ENCODE measurements around the gene NUDT21. TPM values are rescaled to one million over a fixed set of nuclear protein-coding genes. Genes with fewer than 3 reads are reported as not detected.

Gene NUDT21
- total and polyA plus RNA-seq, 10 of the 15 experiments (the other 5 are each of a cell fraction or from before 2014, with no cell fraction given), result 70.1 to 229 (median 127) TPM

DNA sequence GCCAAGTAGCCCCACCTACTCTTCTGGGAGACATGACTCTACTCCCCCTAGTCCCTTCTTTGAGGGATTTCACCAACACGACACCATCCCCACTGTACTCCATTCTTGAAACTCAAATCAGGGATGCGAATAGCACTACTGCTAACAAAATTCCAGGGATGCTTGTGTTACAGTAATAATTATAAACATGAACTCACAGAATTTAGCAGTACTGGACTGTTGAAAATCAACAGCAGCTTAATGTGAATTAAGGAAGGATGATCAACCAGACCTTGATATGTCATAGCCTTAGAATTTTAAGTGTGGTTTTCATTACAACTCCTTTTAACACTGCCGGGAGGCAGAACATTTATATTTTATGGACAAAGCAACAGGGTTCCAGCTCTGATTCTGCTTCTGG, 63.7 kb downstream of the NUDT21 start:
- in situ Hi-C loops (cut with MboI), result no loop called here
- POLR2A ChIA-PET, result no interaction called here
- Histone ChIP-seq H3K9ac (ENCODE audit: control insufficient read depth, insufficient read depth, low read length) (no peak overlapping the region), H3K4me2 (ENCODE audit: control insufficient read depth, insufficient read depth) (no peak overlapping the region), H3K4me1 (ENCODE audit: control insufficient read depth, insufficient read depth, low read length) (no peaks in the 10 kb centered on the region), H3K27ac (ENCODE audit: control insufficient read depth, insufficient read depth) (no peak overlapping the region), H3K79me2 (ENCODE audit: control insufficient read depth, insufficient read depth, low read length) (no peaks in the 10 kb centered on the region), H4K20me1 (ENCODE audit: control insufficient read depth, insufficient read depth) (no peaks in the 10 kb centered on the region), H3K4me3 (no peak overlapping the region), H3K36me3 (ENCODE audit: control insufficient read depth in 2 of 2, insufficient read depth in 2 of 2, low read length in 1 of 2) (peaks cover 9 to 32% of the 10 kb centered on the region in 2 experiments), H3K27me3 (replicated peaks in 1 of 2; ENCODE audit: control insufficient read depth in 2 of 2, insufficient read depth in 2 of 2, low read length in 1 of 2) (no peaks in the 10 kb centered on the region), H2AFZ (ENCODE audit: control insufficient read depth, low read depth, low read length) (no peak overlapping the region), H3K9me3 (replicated peaks; ENCODE audit: control insufficient read depth, insufficient read depth, low read length) (no peaks in the 10 kb centered on the region; the same call in 1 of the 3 replicates)
- no peak for FAIRE-seq
- CTCF ChIA-PET, result no interaction called here
- no TSS peak for BruUV-seq (replicated peaks)
- RAD21 ChIA-PET (ENCODE audit: unreplicated experiment), result no interaction called here
- DNase-seq (ENCODE audit: low read depth, low spot score), result no peak
- 95% methylated on average over 3 of the region's 3 CpGs for WGBS (ENCODE audit: insufficient coverage, insufficient replicate concordance, low lambda C conversion rate, missing lambda C conversion rate)
- SMC1A ChIA-PET (ENCODE audit: uncharacterized antibody, unreplicated experiment), result interaction anchor here (1.6 kb wide), 1 partner anchor 24 kb away, joined by 3 read pairs; no protein-coding TSS in a partner anchor
- TF ChIP-seq JUNB (IDR thresholded peaks at IDR 0.05), result no peak
- no peak for ATAC-seq
- intact Hi-C loops (cut with micrococcal nuclease; ENCODE audit: unreplicated experiment), result no loop called here

GRCh38 chr16:56384074-56384721, 66.9 kb downstream of the NUDT21 start:
- H2AFZ ChIP-seq (ENCODE audit: control insufficient read depth, low read depth, low read length), result no peak overlapping the region
- no peaks in the 10 kb centered on the region for H3K27me3 ChIP-seq (replicated peaks in 1 of 2; ENCODE audit: control insufficient read depth in 2 of 2, insufficient read depth in 2 of 2, low read length in 1 of 2)
- no peak for ATAC-seq
- 98% methylated on average over 4 of the region's 4 CpGs for WGBS (ENCODE audit: insufficient coverage, insufficient replicate concordance, low lambda C conversion rate, missing lambda C conversion rate)
- no peak overlapping the region for H3K9ac ChIP-seq (ENCODE audit: control insufficient read depth, insufficient read depth, low read length)
- BruUV-seq (replicated peaks), result no TSS peak
- intact Hi-C loops (cut with micrococcal nuclease; ENCODE audit: unreplicated experiment), result no loop called here
- SMC1A ChIA-PET (ENCODE audit: uncharacterized antibody, unreplicated experiment), result no interaction called here
- no peak for DNase-seq (ENCODE audit: low read depth, low spot score)
- H3K79me2 ChIP-seq (ENCODE audit: control insufficient read depth, insufficient read depth, low read length), result no peaks in the 10 kb centered on the region
- H3K27ac ChIP-seq (ENCODE audit: control insufficient read depth, insufficient read depth), result no peak overlapping the region
- CTCF ChIA-PET, result interaction anchor here (1.6 kb wide), 1 partner anchor 28 kb away, joined by 3 read pairs; no protein-coding TSS in a partner anchor
- in situ Hi-C loops (cut with MboI), result no loop called here
- H3K4me2 ChIP-seq (ENCODE audit: control insufficient read depth, insufficient read depth), result no peak overlapping the region
- peaks cover 9% of the 10 kb centered on the region for H3K9me3 ChIP-seq (replicated peaks; ENCODE audit: control insufficient read depth, insufficient read depth, low read length)
- no peak for FAIRE-seq
- RAD21 ChIA-PET (ENCODE audit: unreplicated experiment), result no interaction called here
- H4K20me1 ChIP-seq (ENCODE audit: control insufficient read depth, insufficient read depth), result no peaks in the 10 kb centered on the region
- peaks cover 8 to 41% of the 10 kb centered on the region in 2 experiments for H3K36me3 ChIP-seq (ENCODE audit: control insufficient read depth in 2 of 2, insufficient read depth in 2 of 2, low read length in 1 of 2)
- POLR2A ChIA-PET, result no interaction called here
- H3K4me3 ChIP-seq, result no peak overlapping the region
- H3K4me1 ChIP-seq (ENCODE audit: control insufficient read depth, insufficient read depth, low read length), result no peaks in the 10 kb centered on the region
- TF ChIP-seq TBL1XR1 (IDR thresholded peaks at IDR 0.05; ENCODE audit: low read depth, low read length) (no peak), PKNOX1 (IDR thresholded peaks at IDR 0.05) (no peak), TCF3 (IDR thresholded peaks at IDR 0.05; ENCODE audit: borderline replicate concordance, insufficient read depth, low read depth, low read length) (no peak), NFIC (IDR thresholded peaks at IDR 0.05; ENCODE audit: low read depth, low read length) (no peak), ZNF384 (IDR thresholded peaks at IDR 0.05; ENCODE audit: borderline replicate concordance, low read depth, low read length) (no peak), BRCA1 (IDR thresholded peaks at IDR 0.05; ENCODE audit: low read depth, low read length) (no peak), RFX5 (IDR thresholded peaks at IDR 0.05; ENCODE audit: low read depth, low read length) (no peak), NR2F1 (conservative IDR thresholded peaks at IDR 0.05) (no peak), RAD51 (IDR thresholded peaks at IDR 0.05) (no peak), HDAC6 (IDR thresholded peaks at IDR 0.05; ENCODE audit: unreplicated experiment) (no peak), BHLHE40 (IDR thresholded peaks at IDR 0.05; ENCODE audit: borderline replicate concordance in 1 of 2, low read depth in 2 of 2, low read length in 1 of 2) (no peak), FOS (IDR thresholded peaks at IDR 0.05; ENCODE audit: borderline replicate concordance, extremely low read depth, insufficient read length) (no peak), SREBF1 (IDR thresholded peaks at IDR 0.05; ENCODE audit: low read length) (no peak), GATAD2B (conservative IDR thresholded peaks at IDR 0.05; ENCODE audit: low read depth) (no peak)
- TF ChIP-seq, protein P1, sequence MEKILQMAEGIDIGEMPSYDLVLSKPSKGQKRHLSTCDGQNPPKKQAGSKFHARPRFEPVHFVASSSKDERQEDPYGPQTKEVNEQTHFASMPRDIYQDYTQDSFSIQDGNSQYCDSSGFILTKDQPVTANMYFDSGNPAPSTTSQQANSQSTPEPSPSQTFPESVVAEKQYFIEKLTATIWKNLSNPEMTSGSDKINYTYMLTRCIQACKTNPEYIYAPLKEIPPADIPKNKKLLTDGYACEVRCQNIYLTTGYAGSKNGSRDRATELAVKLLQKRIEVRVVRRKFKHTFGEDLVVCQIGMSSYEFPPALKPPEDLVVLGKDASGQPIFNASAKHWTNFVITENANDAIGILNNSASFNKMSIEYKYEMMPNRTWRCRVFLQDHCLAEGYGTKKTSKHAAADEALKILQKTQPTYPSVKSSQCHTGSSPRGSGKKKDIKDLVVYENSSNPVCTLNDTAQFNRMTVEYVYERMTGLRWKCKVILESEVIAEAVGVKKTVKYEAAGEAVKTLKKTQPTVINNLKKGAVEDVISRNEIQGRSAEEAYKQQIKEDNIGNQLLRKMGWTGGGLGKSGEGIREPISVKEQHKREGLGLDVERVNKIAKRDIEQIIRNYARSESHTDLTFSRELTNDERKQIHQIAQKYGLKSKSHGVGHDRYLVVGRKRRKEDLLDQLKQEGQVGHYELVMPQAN (conservative IDR thresholded peaks at IDR 0.05), result no peak

Data from GM12878 (cell line).